SW480 (cell line): ENCODE results near the gene LAMA5.

Experiments used
- DNase-seq: peaks from one replicate; pipeline ENCODE4 v3.0.0-alpha.2; 2016; ENCODE audit warnings: low spot score

The LAMA5 gene

GRCh38 chr20:62288535-62289105, 78.5 kb downstream of the LAMA5 start:
- DNase-seq = no peak

- DNase-seq = no peak
Observed at GRCh38 chr20:62287759-62288534, 79.2 kb downstream of the LAMA5 start.

- no peak for DNase-seq
Observed at GRCh38 chr20:62287129-62287528, 80.0 kb downstream of the LAMA5 start.

GRCh38 chr20:62286493-62287064, 80.5 kb downstream of the LAMA5 start:
- DNase-seq = no peak

GRCh38 chr20:62285722-62286121, 81.4 kb downstream of the LAMA5 start:
- no peak for DNase-seq

- no peak for DNase-seq
Observed at GRCh38 chr20:62285151-62285550, 82.0 kb downstream of the LAMA5 start.

- no peak for DNase-seq
Observed at GRCh38 chr20:62284448-62284847, 82.7 kb downstream of the LAMA5 start.

GRCh38 chr20:62282877-62283503, 84.1 kb downstream of the LAMA5 start:
- no peak for DNase-seq

- no peak for DNase-seq
Observed at GRCh38 chr20:62282103-62282502, 85.0 kb downstream of the LAMA5 start.

GRCh38 chr20:62281161-62281933, 85.8 kb downstream of the LAMA5 start:
- DNase-seq = no peak

- DNase-seq = no peak
Observed at GRCh38 chr20:62280303-62280702, 86.8 kb downstream of the LAMA5 start.

- DNase-seq = no peak
Observed at GRCh38 chr20:62277253-62277652, 89.9 kb downstream of the LAMA5 start.

GRCh38 chr20:62276439-62276838, 90.7 kb downstream of the LAMA5 start:
- no peak for DNase-seq

- DNase-seq = no peak
Observed at GRCh38 chr20:62275219-62275618, 91.9 kb downstream of the LAMA5 start.

GRCh38 chr20:62274332-62274950, 92.7 kb downstream of the LAMA5 start:
- no peak for DNase-seq

GRCh38 chr20:62273416-62273815, 93.7 kb downstream of the LAMA5 start:
- no peak for DNase-seq

- DNase-seq = no peak
Observed at GRCh38 chr20:62272200-62272599, 94.9 kb downstream of the LAMA5 start.

GRCh38 chr20:62269871-62270270, 97.2 kb downstream of the LAMA5 start:
- no peak for DNase-seq

- no peak for DNase-seq
Observed at GRCh38 chr20:62269378-62269777, 97.7 kb downstream of the LAMA5 start.

- DNase-seq = no peak
Observed at GRCh38 chr20:62268228-62268900, 98.7 kb downstream of the LAMA5 start.

- DNase-seq = no peak
Observed at GRCh38 chr20:62267543-62267942, 99.6 kb downstream of the LAMA5 start.
